GM23338 (cell line): ENCODE data around the gene NT5DC2. TPM values are rescaled to one million over a fixed set of nuclear protein-coding genes. Genes with fewer than 3 reads are reported as not detected.

ENCODE experiments used
- ATAC-seq: fragments of 200-7000 bp; cut with Tn5 transposase; 3 replicates; pipeline ENCODE4 v1.9.1; 2020
- DNase-seq: peaks from one replicate; pipeline ENCODE4 v3.0.0-alpha.2; 2015; ENCODE audit warnings: low spot score
- H2AFZ ChIP-seq: fragments of 200-600 bp; sonication (generic); 2 replicates; pipeline ENCODE4 v1.8.0; 2016; ENCODE audit warnings: antibody characterized with exemption, mild to moderate bottlenecking, moderate library complexity
- H3F3A ChIP-seq: fragments of 200-600 bp; sonication (generic); replicated peaks from 2 replicates; pipeline ENCODE4 v1.8.0; 2017; ENCODE audit warnings: antibody characterized with exemption, mixed run types, low read depth
- H3K27ac ChIP-seq: fragments of 200-600 bp; sonication (generic); 2 replicates; pipeline ENCODE4 v1.6.1; 2016; ENCODE audit warnings: low read depth
- H3K27me3 ChIP-seq: fragments of 200-600 bp; sonication (generic); 2 replicates; pipeline ENCODE4 v1.8.0; 2016; ENCODE audit warnings: mild to moderate bottlenecking, mixed run types, moderate library complexity; ENCODE audit not compliant: insufficient read depth
- H3K36me3 ChIP-seq: fragments of 200-600 bp; sonication (generic); 2 replicates; pipeline ENCODE4 v1.8.0; 2016; ENCODE audit warnings: mild to moderate bottlenecking; ENCODE audit not compliant: insufficient read depth
- H3K4me1 ChIP-seq: fragments of 200-600 bp; sonication (generic); 2 replicates; pipeline ENCODE4 v1.8.0; 2016; ENCODE audit warnings: mild to moderate bottlenecking, moderate library complexity; ENCODE audit not compliant: insufficient read depth
- H3K4me2 ChIP-seq: fragments of 200-600 bp; sonication (generic); 2 replicates; pipeline ENCODE4 v1.7.1; 2017; ENCODE audit warnings: mixed run types
- H3K4me3 ChIP-seq: fragments of 200-600 bp; sonication (generic); 2 replicates; pipeline ENCODE4 v1.6.1; 2016; ENCODE audit warnings: mixed run types
- H3K79me2 ChIP-seq: fragments of 200-600 bp; sonication (generic); replicated peaks from 2 replicates; pipeline ENCODE4 v1.8.0; 2017; ENCODE audit warnings: mild to moderate bottlenecking; ENCODE audit not compliant: insufficient read depth
- H3K9me2 ChIP-seq: fragments of 200-600 bp; sonication (generic); 2 replicates; pipeline ENCODE4 v1.8.0; 2017; ENCODE audit not compliant: insufficient read depth
- H4K20me1 ChIP-seq: fragments of 200-600 bp; sonication (generic); replicated peaks from 2 replicates; pipeline ENCODE4 v1.8.0; 2017; ENCODE audit warnings: mild to moderate bottlenecking; ENCODE audit not compliant: insufficient read depth
- H3K27ac Mint-ChIP-seq: 2 replicates; pipeline ENCODE4 v1.8.0; 2020; ENCODE audit warnings: inconsistent platforms, mild to moderate bottlenecking, moderate library complexity, mixed read lengths
- H3K27me3 Mint-ChIP-seq: 3 replicates; pipeline ENCODE4 v1.8.0; 2022; ENCODE audit warnings: low read depth, mild to moderate bottlenecking, moderate library complexity, mixed read lengths, inconsistent platforms; ENCODE audit not compliant: insufficient read depth, poor library complexity
- H3K36me3 Mint-ChIP-seq: 3 replicates; pipeline ENCODE4 v1.8.0; 2021; ENCODE audit warnings: low read depth, mild to moderate bottlenecking, inconsistent platforms, moderate library complexity, mixed read lengths
- H3K4me1 Mint-ChIP-seq: 3 replicates; pipeline ENCODE4 v1.8.0; 2020; ENCODE audit warnings: mild to moderate bottlenecking, inconsistent platforms, mixed read lengths
- H3K4me3 Mint-ChIP-seq: 3 replicates; pipeline ENCODE4 v1.8.0; 2021; ENCODE audit warnings: moderate library complexity, mild to moderate bottlenecking, inconsistent platforms, mixed read lengths
- H3K9me3 Mint-ChIP-seq: 3 replicates; pipeline ENCODE4 v1.8.0; 2020; ENCODE audit warnings: moderate library complexity, mild to moderate bottlenecking, inconsistent platforms, mixed read lengths
- CREB1 ChIP-seq: fragments of 250-450 bp; sonication (Bioruptor Pico); IDR thresholded peaks from 2 replicates; pipeline ENCODE4 v1.5.0; 2020; ENCODE audit warnings: low read depth, mild to moderate bottlenecking, moderate library complexity
- CTCF ChIP-seq, 2 experiments: fragments of 200-600 bp in 1 of 2; sonication (generic) in 1 of 2; conservative IDR thresholded peaks; 2 replicates each; pipeline versions ENCODE4 v1.5.1 to v1.6.1; 2016 to 2017; ENCODE audit warnings: antibody characterized with exemption in 2 of 2, low read depth in 2 of 2, mild to moderate bottlenecking in 2 of 2, moderate library complexity in 1 of 2
- ETS1 ChIP-seq: IDR thresholded peaks from 2 replicates; pipeline ENCODE4 v1.6.1; 2016; ENCODE audit warnings: antibody characterized with exemption
- EZH2 ChIP-seq: fragments of 200-600 bp; sonication (generic); IDR thresholded peaks from one replicate; pipeline ENCODE4 v1.8.0; 2017; ENCODE audit warnings: antibody characterized with exemption, mild to moderate bottlenecking, low read depth; ENCODE audit not compliant: unreplicated experiment
- EZH2phosphoT487 ChIP-seq: fragments of 200-600 bp; sonication (generic); IDR thresholded peaks from one replicate; pipeline ENCODE4 v1.8.1; 2018; ENCODE audit warnings: antibody characterized with exemption; ENCODE audit not compliant: unreplicated experiment
- JUNB ChIP-seq: IDR thresholded peaks from one replicate; pipeline ENCODE4 v1.6.1; 2016; ENCODE audit warnings: antibody characterized with exemption; ENCODE audit not compliant: unreplicated experiment
- POLR2AphosphoS5 ChIP-seq: IDR thresholded peaks from 2 replicates; pipeline ENCODE4 v1.6.1; 2016; ENCODE audit warnings: antibody characterized with exemption, low read depth
- REST ChIP-seq: IDR thresholded peaks from one replicate; pipeline ENCODE4 v1.6.1; 2018; ENCODE audit warnings: antibody characterized with exemption; ENCODE audit not compliant: unreplicated experiment
- STAT1 ChIP-seq: IDR thresholded peaks from one replicate; pipeline ENCODE4 v1.6.1; 2016; ENCODE audit warnings: antibody characterized with exemption; ENCODE audit not compliant: unreplicated experiment
- ZNF114 ChIP-seq: fragments of 250-450 bp; sonication (Bioruptor Pico); IDR thresholded peaks from 2 replicates; pipeline ENCODE4 v1.5.0; 2020; ENCODE audit warnings: mild to moderate bottlenecking, moderate library complexity
- ZNF331 ChIP-seq: fragments of 250-450 bp; sonication (Bioruptor Pico); IDR thresholded peaks from 2 replicates; pipeline ENCODE4 v1.5.0; 2020; ENCODE audit warnings: low read depth, mild to moderate bottlenecking, moderate library complexity
- polyA plus RNA-seq: library from polyadenylated mRNA; unstranded; fragments of >200 nt; fragmentation: Nextera tagmentation; extraction: Ambion mirVana; gene quantifications from 2 replicates; pipeline ENCODE4 v1.2.1, GENCODE V29; 2016
- total RNA-seq: library from RNA; depleted of rRNA; stranded (reverse); fragments of >200 nt; shearing (Covaris generic); gene quantifications from 2 replicates; pipeline ENCODE4 v1.2.3, GENCODE V29; 2014

Gene NT5DC2
- total and polyA plus RNA-seq, 2 experiments from 2014 or later: 269 to 324 TPM

GRCh38 chr3:52477796-52478095 lies 55.9 kb downstream of the NT5DC2 start (continued):
- TF ChIP-seq CTCF (conservative IDR thresholded peaks at IDR 0.05; ENCODE audit: low read depth in 2 of 2): no peak
- TF ChIP-seq JUNB: no peak
- TF ChIP-seq POLR2AphosphoS5: no peak

GRCh38 chr3:52477076-52477795 lies 56.4 kb downstream of the NT5DC2 start:
- no peaks in the 10 kb centered on the region for H3K4me1 ChIP-seq
- DNase-seq: no peak
- H4K20me1 ChIP-seq: peaks cover 7% of the 10 kb centered on the region; the same call in 1 of the 2 replicates
- no peaks in the 10 kb centered on the region for H3K79me2 ChIP-seq
- no peak overlapping the region for H2AFZ ChIP-seq
- no peaks in the 10 kb centered on the region for H3K9me2 ChIP-seq
- Mint-ChIP-seq H3K4me1 (no peaks in the 10 kb centered on the region; the same call in 2 of the 3 replicates), H3K9me3 (no peaks in the 10 kb centered on the region; the same call in 2 of the 3 replicates), H3K27me3 (peaks cover 2% of the 10 kb centered on the region), H3K4me3 (no peak overlapping the region), H3K27ac (no peak overlapping the region), H3K36me3 (peaks cover 91% of the 10 kb centered on the region)
- no peak for TF ChIP-seq CREB1 (CRISPR knock-in tag)
- no peak for TF ChIP-seq ETS1
- TF ChIP-seq REST: no peak
- no peak for TF ChIP-seq ZNF114 (CRISPR knock-in tag)
- TF ChIP-seq STAT1: no peak
- no peak for TF ChIP-seq JUNB
- no peak for TF ChIP-seq EZH2phosphoT487
- TF ChIP-seq CTCF (conservative IDR thresholded peaks at IDR 0.05; ENCODE audit: low read depth in 2 of 2): no peak
- TF ChIP-seq EZH2: no peak
- no peak for TF ChIP-seq POLR2AphosphoS5
- no peak for TF ChIP-seq ZNF331 (CRISPR knock-in tag)
- H3F3A ChIP-seq: 0 out of 2 replicates have a peak, but pooled peaks cover 6% of the 10 kb centered on the region
- H3K36me3 ChIP-seq: peaks cover 33% of the 10 kb centered on the region
- ATAC-seq: no peak
- H3K4me2 ChIP-seq: no peak overlapping the region
- no peak overlapping the region for H3K27ac ChIP-seq
- H3K4me3 ChIP-seq: no peak overlapping the region
- H3K27me3 ChIP-seq: no peaks in the 10 kb centered on the region
